ENCODE measurements around the gene CD2BP2. TPM values are rescaled to one million over a fixed set of nuclear protein-coding genes. Genes with fewer than 3 reads are reported as not detected.
"Not testable (repeated sequence)": the region's sequence is repeated elsewhere in the genome, so short reads cannot be mapped to it uniquely, and the experiment has no call there.

CD2BP2 gene
- polyA plus RNA-seq, 6 donors from 2014 or later = 24.2 to 36.1 (median 29.7) TPM

GRCh38 chr16:30352488-30353401 is 2.4 kb downstream of the CD2BP2 start:
- peaks cover 55 to 84% (median 61%) of the 10 kb centered on the region in 3 donors for H3K4me1 Mint-ChIP-seq
- peak overlapping the region; percentile 30 to 98 (median 74) for H3K4me3 Mint-ChIP-seq
- H3K27me3 Mint-ChIP-seq = no peaks in the 10 kb centered on the region
- no peaks in the 10 kb centered on the region for H3K9me3 Mint-ChIP-seq
- peak overlapping the region in 3 of 6 donors; percentile 40 to 58 (median 54) for H3K27ac Mint-ChIP-seq
- DNase-seq (no peak), ATAC-seq (ENCODE audit: low read depth in 2 of 2) (no peak)
- no peaks in the 10 kb centered on the region for H3K36me3 Mint-ChIP-seq

- Mint-ChIP-seq H3K27ac (peak overlapping the region in 4 of 6 donors; percentile 5 to 89 (median 79)), H3K36me3 (no peaks in the 10 kb centered on the region), H3K27me3 (no peaks in the 10 kb centered on the region), H3K4me3 (peak overlapping the region in 7 of 8 donors; percentile 19 to 98 (median 54)), H3K4me1 (peaks cover 55 to 77% (median 57%) of the 10 kb centered on the region in 3 donors), H3K9me3 (no peaks in the 10 kb centered on the region)
- DNase-seq (no peak), ATAC-seq (ENCODE audit: low read depth in 2 of 2) (no peak)
These were observed 3.3 kb downstream of the CD2BP2 start for GRCh38 chr16:30351586-30352419.

GRCh38 chr16:30351001-30351441 is 4.1 kb downstream of the CD2BP2 start:
- no peaks in the 10 kb centered on the region for H3K27me3 Mint-ChIP-seq
- ATAC-seq (ENCODE audit: low read depth in 2 of 2) (no peak), DNase-seq (no peak)
- H3K4me3 Mint-ChIP-seq = peak overlapping the region in 4 of 8 donors; percentile 19 to 71 (median 59)
- no peaks in the 10 kb centered on the region for H3K36me3 Mint-ChIP-seq
- H3K9me3 Mint-ChIP-seq = no peaks in the 10 kb centered on the region
- peaks cover 51 to 69% (median 52%) of the 10 kb centered on the region in 3 donors for H3K4me1 Mint-ChIP-seq
- H3K27ac Mint-ChIP-seq = peak overlapping the region in 3 of 6 donors; percentile 72 to 92 (median 86)

GRCh38 chr16:30350134-30350871 is 4.8 kb downstream of the CD2BP2 start:
- ATAC-seq (ENCODE audit: low read depth in 2 of 2) (no peak), DNase-seq (no peak)
- Mint-ChIP-seq H3K4me3 (peak overlapping the region in 6 of 8 donors; percentile 50 to 81 (median 70)), H3K27ac (peak overlapping the region in 4 of 6 donors; percentile 65 to 93 (median 89)), H3K36me3 (no peaks in the 10 kb centered on the region), H3K9me3 (no peaks in the 10 kb centered on the region), H3K4me1 (peaks cover 46 to 62% (median 48%) of the 10 kb centered on the region in 3 donors), H3K27me3 (no peaks in the 10 kb centered on the region)

- no peaks in the 10 kb centered on the region for H3K36me3 Mint-ChIP-seq
- peak overlapping the region; percentile 54 to 92 (median 78) for H3K27ac Mint-ChIP-seq
- ATAC-seq (ENCODE audit: low read depth in 2 of 2) (peak; percentile 30 to 34), DNase-seq (no peak)
- peak overlapping the region in 7 of 8 donors; percentile 34 to 81 (median 69) for H3K4me3 Mint-ChIP-seq
- H3K9me3 Mint-ChIP-seq = no peaks in the 10 kb centered on the region
- no peaks in the 10 kb centered on the region for H3K27me3 Mint-ChIP-seq
- H3K4me1 Mint-ChIP-seq = peaks cover 42 to 57% (median 44%) of the 10 kb centered on the region in 3 donors
These were observed 5.4 kb downstream of the CD2BP2 start for GRCh38 chr16:30349675-30350074.

- peak overlapping the region in 6 of 8 donors; percentile 16 to 81 (median 30) for H3K4me3 Mint-ChIP-seq
- H3K27me3 Mint-ChIP-seq = no peaks in the 10 kb centered on the region
- peak overlapping the region in 4 of 6 donors; percentile 42 to 92 (median 81) for H3K27ac Mint-ChIP-seq
- no peaks in the 10 kb centered on the region for H3K36me3 Mint-ChIP-seq
- ATAC-seq (ENCODE audit: low read depth in 2 of 2) (no peak), DNase-seq (no peak)
- H3K4me1 Mint-ChIP-seq = peaks cover 35 to 49% (median 38%) of the 10 kb centered on the region in 3 donors
- H3K9me3 Mint-ChIP-seq = no peaks in the 10 kb centered on the region
These were observed 6.2 kb downstream of the CD2BP2 start for GRCh38 chr16:30348929-30349328.

GRCh38 chr16:30348113-30348512 is 7.0 kb downstream of the CD2BP2 start:
- no peak for DNase-seq
- H3K4me1 Mint-ChIP-seq = peaks cover 33 to 41% (median 33%) of the 10 kb centered on the region in 3 donors

GRCh38 chr16:30346286-30346685 is 8.8 kb downstream of the CD2BP2 start:
- Mint-ChIP-seq H3K4me3 (no peak overlapping the region), H3K27me3 (no peaks in the 10 kb centered on the region), H3K36me3 (no peaks in the 10 kb centered on the region), H3K27ac (peak overlapping the region in 2 of 6 donors; percentile 18 to 81), H3K9me3 (no peaks in the 10 kb centered on the region), H3K4me1 (peaks cover 22 to 27% (median 23%) of the 10 kb centered on the region in 3 donors)
- ATAC-seq (ENCODE audit: low read depth in 2 of 2) = no peak
- DNase-seq = no peak

More at GRCh38 chr16:30348113-30348512, 7.0 kb downstream of the CD2BP2 start:
- H3K9me3 Mint-ChIP-seq = no peaks in the 10 kb centered on the region
- peak overlapping the region in 1 of 8 donors; percentile 61 for H3K4me3 Mint-ChIP-seq
- H3K36me3 Mint-ChIP-seq = no peaks in the 10 kb centered on the region
- ATAC-seq (ENCODE audit: low read depth in 2 of 2) = no peak
- H3K27ac Mint-ChIP-seq = peak overlapping the region in 4 of 6 donors; percentile 27 to 75 (median 45)
- H3K27me3 Mint-ChIP-seq = no peaks in the 10 kb centered on the region

GRCh38 chr16:30343491-30343820 is 11.7 kb downstream of the CD2BP2 start:
- not testable (repeated sequence) for H3K27me3 Mint-ChIP-seq; H3K27ac Mint-ChIP-seq; H3K36me3 Mint-ChIP-seq; H3K4me3 Mint-ChIP-seq; ATAC-seq (ENCODE audit: low read depth in 2 of 2); DNase-seq; H3K4me1 Mint-ChIP-seq; H3K9me3 Mint-ChIP-seq

GRCh38 chr16:30342751-30343490 is 12.2 kb downstream of the CD2BP2 start:
- no peak overlapping the region for H3K27ac Mint-ChIP-seq
- H3K4me3 Mint-ChIP-seq = no peak overlapping the region
- no peaks in the 10 kb centered on the region for H3K36me3 Mint-ChIP-seq
- peaks cover 0 to 6% (median 3%) of the 10 kb centered on the region in 3 donors for H3K4me1 Mint-ChIP-seq
- no peaks in the 10 kb centered on the region for H3K27me3 Mint-ChIP-seq
- no peaks in the 10 kb centered on the region for H3K9me3 Mint-ChIP-seq
- DNase-seq = no peak
- no peak for ATAC-seq (ENCODE audit: low read depth in 2 of 2)

GRCh38 chr16:30341971-30342370 is 13.1 kb downstream of the CD2BP2 start:
- not testable (repeated sequence) for DNase-seq; H3K9me3 Mint-ChIP-seq; H3K4me3 Mint-ChIP-seq; H3K27me3 Mint-ChIP-seq; ATAC-seq (ENCODE audit: low read depth in 2 of 2); H3K36me3 Mint-ChIP-seq
- peaks cover 7 to 15% (median 12%) of the 10 kb centered on the region in 3 donors for H3K4me1 Mint-ChIP-seq
- H3K27ac Mint-ChIP-seq = peak overlapping the region in 1 of 6 donors; percentile 47

- no peak for ATAC-seq (ENCODE audit: low read depth in 2 of 2)
- H3K9me3 Mint-ChIP-seq = no peaks in the 10 kb centered on the region
- H3K4me1 Mint-ChIP-seq = peaks cover 12 to 28% (median 22%) of the 10 kb centered on the region in 3 donors
- H3K36me3 Mint-ChIP-seq = no peaks in the 10 kb centered on the region
- no peak overlapping the region for H3K27ac Mint-ChIP-seq
- H3K27me3 Mint-ChIP-seq = no peaks in the 10 kb centered on the region
- DNase-seq = no peak
- peak overlapping the region in 1 of 8 donors; percentile 35 for H3K4me3 Mint-ChIP-seq
These were observed 14.5 kb downstream of the CD2BP2 start for GRCh38 chr16:30340621-30341020.
